ENCODE data around the gene CARNS1.
"Not testable (repeated sequence)": the region's sequence is repeated elsewhere in the genome, so short reads cannot be mapped to it uniquely, and the experiment has no call there.

Gene CARNS1

DNA sequence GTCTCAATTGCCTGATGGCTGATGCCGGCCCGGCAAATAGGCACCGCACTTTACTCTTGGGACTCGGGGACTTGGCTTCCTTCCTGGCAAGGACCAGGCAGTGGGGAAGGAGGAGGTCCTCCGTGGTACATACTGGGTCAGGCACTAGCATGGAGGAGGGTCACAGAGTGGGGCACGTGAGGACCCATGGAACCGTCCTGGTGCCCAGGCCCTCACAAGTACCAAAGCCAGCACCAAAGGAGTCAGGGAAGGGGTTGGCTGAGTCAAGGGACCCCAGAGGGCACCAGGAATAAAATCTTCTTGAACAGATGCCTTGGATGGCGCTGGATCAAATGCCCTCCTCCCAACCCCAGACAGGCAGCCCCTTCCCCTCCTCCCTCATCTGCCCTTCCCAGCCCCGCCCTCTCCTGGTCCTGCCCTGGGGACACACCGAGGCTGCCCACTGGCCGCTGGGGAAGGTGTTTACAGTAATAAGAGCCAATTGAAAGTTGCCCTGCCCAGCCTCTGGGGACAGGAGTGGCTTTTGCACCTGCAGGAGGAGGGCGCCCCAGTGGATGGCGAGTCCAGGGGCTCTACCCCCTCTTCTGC, 5.6 kb upstream of the CARNS1 start:
- DNase-seq (ENCODE audit: low read depth): no peak

- no peak for DNase-seq (ENCODE audit: low read depth)
These were observed 5.1 kb upstream of the CARNS1 start for GRCh38 chr11:67410369-67410831.

- no peak for DNase-seq (ENCODE audit: low read depth)
These were observed 4.3 kb upstream of the CARNS1 start for GRCh38 chr11:67410984-67411784.

GRCh38 chr11:67411785-67412152, 3.7 kb upstream of the CARNS1 start:
- DNase-seq (ENCODE audit: low read depth): no peak

- no peak for DNase-seq (ENCODE audit: low read depth)
These were observed 2.8 kb upstream of the CARNS1 start for GRCh38 chr11:67412495-67413179.

GRCh38 chr11:67413266-67413849, 2.1 kb upstream of the CARNS1 start:
- no peak for DNase-seq (ENCODE audit: low read depth)

DNA sequence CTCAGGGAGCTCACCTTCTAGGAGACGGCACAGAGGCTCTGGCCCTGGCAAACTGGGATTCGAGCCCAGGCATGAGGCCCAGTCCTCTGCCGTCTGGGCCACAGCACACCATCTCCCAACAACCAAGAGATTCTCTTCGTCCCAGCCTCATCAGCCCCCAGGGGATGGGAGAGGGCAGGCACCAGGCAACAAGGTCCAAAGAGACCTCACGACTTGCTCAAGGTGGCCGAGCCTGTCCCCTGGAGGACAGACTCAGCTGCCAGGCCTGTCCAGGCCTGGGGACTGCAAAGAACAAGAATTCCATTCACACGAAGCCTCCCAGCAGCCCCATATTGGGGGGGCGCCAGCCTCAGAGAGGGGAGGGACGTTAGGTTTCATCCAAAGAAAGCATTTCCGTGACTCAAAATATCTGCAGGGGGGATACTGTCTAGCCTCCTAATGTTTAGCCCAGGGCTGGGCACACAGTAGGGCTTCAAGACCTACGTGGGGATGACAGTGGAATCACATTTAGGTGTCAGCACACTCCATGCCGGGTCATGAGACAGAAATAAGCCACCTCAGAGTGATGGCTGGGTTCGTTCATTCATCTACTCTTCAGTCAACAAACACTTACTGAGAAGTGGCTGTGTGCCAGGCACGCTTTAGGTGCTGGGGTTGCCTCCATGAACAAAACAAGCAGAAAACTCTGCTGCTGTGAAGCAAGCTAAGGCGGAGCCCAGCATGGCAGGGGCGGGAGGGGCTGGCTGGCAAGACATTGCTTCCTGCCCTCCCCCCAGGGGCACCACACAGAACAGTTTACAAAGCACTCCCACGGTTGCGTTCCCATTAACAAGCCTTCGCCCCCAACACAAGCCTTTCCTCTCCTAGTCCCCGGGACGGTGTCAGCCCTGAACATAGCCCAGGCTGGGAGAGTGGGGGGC, 1.2 kb downstream of the CARNS1 start:
- no peak for DNase-seq (ENCODE audit: low read depth)

GRCh38 chr11:67417425-67417824, 1.9 kb downstream of the CARNS1 start:
- DNase-seq (ENCODE audit: low read depth): no peak

- DNase-seq (ENCODE audit: low read depth): no peak
These were observed 3.2 kb downstream of the CARNS1 start for GRCh38 chr11:67418476-67419281.

- no peak for DNase-seq (ENCODE audit: low read depth)
These were observed 4.0 kb downstream of the CARNS1 start for GRCh38 chr11:67419325-67420049.

DNA sequence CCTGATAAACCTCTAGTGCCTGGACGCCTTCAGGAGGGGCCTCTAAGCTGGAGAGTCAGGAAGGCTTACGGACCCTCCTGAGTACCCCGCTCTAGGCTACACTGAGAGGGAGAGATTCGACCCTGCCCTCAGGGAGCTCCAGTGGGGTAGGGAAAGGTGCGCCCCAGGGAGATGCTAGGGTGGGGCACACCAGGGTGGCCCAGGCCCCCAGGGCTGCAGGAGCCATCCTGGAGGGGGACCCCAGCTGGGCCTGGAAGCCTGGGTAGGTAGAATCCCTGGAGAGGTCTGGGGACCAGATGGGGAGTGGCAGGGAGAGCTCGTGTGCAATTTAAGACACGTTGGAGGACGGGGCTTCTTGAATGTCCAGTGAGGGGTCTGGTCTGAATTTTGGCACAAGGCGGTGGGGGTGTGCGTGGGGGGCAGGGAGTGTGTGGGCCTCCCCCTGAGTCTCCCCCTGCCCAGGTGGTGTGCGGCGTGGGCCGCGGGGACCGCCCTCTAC, 4.7 kb downstream of the CARNS1 start:
- no peak for DNase-seq (ENCODE audit: low read depth)

DNA sequence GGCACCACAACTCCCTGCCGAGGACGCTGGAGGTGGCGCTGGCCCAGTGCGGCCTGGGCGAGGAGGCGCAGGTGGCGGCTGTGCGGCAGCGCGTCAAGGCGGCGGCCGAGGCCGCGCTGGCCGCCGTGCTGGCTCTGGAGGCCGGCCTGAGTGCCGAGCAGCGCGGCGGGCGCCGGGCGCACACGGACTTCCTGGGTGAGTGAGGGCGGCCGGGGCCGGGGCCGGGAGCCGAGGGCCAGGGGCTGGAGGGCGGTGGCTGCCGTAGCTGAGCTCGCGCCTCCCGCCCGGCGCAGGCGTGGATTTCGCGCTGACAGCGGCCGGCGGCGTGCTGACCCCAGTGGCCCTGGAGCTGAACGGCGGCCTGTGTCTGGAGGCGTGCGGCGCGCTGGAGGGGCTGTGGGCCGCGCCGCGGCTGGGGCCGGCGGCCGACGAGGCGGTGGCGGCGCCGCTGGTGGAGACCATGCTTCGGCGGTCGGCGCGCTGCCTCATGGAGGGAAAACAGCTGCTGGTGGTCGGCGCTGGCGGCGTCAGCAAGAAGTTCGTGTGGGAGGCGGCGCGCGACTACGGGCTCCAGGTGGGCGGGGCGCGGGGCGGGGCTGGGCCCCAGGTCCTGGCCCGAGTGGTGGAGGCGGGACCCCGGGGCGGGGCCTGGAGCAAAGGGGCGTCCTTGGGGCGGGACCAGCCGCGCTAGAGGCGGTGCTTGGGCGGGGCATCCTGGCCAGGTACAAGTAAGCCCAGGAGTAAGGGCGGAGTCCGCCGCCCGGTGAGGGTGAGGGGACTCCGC, 5.4 kb downstream of the CARNS1 start:
- DNase-seq (ENCODE audit: low read depth): peak; percentile 98

DNA sequence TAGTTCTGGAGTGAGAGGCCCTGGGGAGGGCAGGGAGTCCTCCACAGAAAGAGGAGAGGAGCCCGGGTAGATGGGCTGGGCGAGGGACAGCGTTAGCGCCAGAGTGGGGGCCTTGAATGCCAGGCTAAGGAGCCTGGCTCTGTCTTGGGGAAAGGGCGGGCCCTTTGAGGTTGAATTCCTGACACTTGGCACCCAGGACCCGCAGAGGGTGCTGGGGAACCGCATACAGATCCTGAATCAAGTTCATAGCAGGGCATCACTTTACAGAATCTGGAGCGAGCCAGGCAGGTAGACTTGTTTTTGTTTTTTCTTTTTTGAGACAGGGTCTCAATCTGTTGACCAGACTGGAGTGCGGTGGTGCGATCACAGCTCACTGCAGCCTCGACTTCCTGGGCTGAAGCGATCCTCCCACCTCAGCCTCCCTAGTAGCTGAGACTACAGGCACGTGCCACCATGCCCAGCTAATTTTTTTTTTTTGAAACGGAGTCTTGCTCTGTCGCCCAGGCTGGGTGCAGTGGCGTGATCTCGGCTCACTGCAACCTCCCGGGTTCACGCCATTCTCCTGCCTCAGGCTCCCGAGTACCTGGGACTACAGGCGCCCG, 6.1 kb downstream of the CARNS1 start:
- DNase-seq (ENCODE audit: low read depth): no peak

DNA sequence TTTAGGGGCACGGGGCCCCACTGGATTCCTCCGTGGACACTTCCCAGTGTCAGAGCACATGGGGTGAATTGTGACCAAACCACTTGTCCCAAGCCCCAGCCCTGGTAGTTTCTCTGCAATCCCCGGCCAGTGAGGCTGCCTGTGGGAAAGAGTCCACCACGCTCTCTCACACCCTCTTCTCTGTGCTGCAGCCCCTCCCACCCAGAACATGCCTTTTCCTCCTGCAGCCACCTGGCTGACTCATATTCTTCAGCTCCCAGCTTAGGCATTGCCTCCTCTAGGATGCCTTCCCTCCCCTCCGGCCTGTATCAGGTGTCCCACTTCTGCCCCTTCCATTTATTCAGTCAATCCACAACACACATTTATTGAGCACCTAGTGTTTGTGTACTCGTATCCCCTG, 7.4 kb downstream of the CARNS1 start:
- no peak for DNase-seq (ENCODE audit: low read depth)

DNA sequence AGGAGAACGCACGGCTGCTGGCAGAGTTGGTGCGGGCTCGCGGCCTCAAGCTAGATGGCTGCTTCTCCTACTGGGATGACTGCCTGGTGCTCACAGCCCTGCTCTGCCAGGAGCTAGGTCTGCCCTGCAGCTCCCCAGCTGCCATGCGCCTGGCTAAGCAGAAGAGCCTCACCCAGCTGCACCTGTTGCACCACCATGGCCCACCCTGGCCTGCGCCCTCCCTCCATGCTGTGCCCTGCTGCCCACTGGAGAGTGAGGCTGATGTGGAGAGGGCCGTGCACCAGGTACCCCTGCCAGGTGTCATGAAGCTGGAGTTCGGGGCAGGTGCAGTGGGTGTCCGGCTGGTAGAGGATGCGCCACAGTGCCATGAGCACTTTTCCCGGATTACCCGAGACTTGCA, 8.0 kb downstream of the CARNS1 start:
- DNase-seq (ENCODE audit: low read depth): no peak

DNA sequence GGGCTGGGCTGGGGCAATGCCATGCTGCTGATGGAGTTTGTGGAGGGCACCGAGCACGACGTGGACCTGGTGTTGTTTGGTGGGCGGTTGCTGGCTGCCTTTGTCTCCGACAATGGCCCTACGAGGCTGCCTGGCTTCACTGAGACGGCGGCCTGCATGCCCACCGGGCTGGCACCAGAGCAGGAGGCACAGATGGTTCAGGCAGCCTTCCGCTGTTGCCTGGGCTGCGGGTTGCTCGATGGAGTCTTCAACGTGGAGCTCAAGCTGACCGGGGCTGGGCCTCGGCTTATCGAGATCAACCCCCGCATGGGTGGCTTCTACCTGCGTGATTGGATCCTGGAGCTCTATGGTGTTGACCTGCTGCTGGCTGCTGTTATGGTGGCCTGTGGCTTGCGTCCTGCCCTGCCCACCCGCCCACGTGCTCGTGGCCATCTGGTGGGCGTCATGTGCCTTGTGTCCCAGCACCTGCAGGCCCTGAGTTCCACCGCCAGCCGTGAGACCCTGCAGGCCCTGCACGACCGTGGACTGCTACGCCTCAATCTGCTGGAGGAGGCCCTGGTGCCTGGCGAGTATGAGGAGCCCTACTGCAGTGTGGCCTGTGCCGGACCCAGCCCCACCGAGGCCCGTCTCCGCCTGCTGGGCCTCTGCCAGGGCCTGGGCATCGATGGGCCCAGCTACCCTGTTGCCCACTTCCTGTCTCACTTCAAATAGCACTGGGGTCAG, 8.6 kb downstream of the CARNS1 start:
- no peak for DNase-seq (ENCODE audit: low read depth)

DNA sequence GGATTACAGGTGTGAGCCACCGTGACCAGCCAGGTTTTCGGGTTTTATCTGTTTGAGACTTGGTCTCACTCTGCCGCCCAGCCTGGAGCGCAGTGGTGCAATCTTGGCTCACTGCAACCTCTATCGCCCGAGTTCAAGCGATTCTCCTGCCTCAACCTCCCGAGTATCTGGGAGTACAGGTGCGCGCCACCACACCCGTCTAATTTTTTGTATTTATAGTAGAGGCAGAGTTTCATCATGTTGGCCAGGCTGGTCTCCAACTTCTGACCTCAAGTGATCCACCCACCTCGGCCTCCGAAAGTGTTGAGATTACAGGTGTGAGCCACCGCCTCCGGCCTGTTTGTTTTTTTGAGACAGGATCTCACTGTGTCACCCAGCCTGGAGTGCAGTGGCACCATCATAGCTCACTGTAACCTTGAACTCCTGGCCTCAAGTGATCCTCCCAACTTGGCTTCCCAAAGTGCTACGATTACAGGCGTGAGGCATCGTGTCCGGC, 11.9 kb downstream of the CARNS1 start:
- not testable (repeated sequence) for DNase-seq (ENCODE audit: low read depth)
